ENCODE data around the gene OR2S2. TPM values are rescaled to one million over a fixed set of nuclear protein-coding genes. Genes with fewer than 3 reads are reported as not detected.

OR2S2 gene
- total and polyA plus RNA-seq, 7 donors, result not detected

- TF ChIP-seq, protein P1, sequence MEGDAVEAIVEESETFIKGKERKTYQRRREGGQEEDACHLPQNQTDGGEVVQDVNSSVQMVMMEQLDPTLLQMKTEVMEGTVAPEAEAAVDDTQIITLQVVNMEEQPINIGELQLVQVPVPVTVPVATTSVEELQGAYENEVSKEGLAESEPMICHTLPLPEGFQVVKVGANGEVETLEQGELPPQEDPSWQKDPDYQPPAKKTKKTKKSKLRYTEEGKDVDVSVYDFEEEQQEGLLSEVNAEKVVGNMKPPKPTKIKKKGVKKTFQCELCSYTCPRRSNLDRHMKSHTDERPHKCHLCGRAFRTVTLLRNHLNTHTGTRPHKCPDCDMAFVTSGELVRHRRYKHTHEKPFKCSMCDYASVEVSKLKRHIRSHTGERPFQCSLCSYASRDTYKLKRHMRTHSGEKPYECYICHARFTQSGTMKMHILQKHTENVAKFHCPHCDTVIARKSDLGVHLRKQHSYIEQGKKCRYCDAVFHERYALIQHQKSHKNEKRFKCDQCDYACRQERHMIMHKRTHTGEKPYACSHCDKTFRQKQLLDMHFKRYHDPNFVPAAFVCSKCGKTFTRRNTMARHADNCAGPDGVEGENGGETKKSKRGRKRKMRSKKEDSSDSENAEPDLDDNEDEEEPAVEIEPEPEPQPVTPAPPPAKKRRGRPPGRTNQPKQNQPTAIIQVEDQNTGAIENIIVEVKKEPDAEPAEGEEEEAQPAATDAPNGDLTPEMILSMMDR (IDR thresholded peaks at IDR 0.05), result peak; percentile 38 to 88 (median 78)
- no peak for TF ChIP-seq POLR2A (IDR thresholded peaks at IDR 0.05)
- no peak for TF ChIP-seq POLR2AphosphoS5 (IDR thresholded peaks at IDR 0.05)
- no peak for TF ChIP-seq EP300 (IDR thresholded peaks at IDR 0.05)
- H3K27ac ChIP-seq, result no peak overlapping the region
- no peaks in the 10 kb centered on the region for H3K9me3 ChIP-seq
- no peak for DNase-seq
- 6 to 13% methylated on average over 6 of the region's 6 CpGs for WGBS, 2 donors
- intact Hi-C loops (cut with DNase I), result loop anchor here (5.0 kb wide), 1 partner anchor 67 kb away; no protein-coding TSS in a partner anchor
- H3K4me1 ChIP-seq, result no peaks in the 10 kb centered on the region
- no peak overlapping the region for H3K4me3 ChIP-seq
- H3K27me3 ChIP-seq, result peaks cover 0 to 4% (median 0%) of the 10 kb centered on the region in 3 donors
- H3K36me3 ChIP-seq, result no peaks in the 10 kb centered on the region
These were observed 2.9 kb downstream of the OR2S2 start for GRCh38 chr9:35954942-35955546.

DNA sequence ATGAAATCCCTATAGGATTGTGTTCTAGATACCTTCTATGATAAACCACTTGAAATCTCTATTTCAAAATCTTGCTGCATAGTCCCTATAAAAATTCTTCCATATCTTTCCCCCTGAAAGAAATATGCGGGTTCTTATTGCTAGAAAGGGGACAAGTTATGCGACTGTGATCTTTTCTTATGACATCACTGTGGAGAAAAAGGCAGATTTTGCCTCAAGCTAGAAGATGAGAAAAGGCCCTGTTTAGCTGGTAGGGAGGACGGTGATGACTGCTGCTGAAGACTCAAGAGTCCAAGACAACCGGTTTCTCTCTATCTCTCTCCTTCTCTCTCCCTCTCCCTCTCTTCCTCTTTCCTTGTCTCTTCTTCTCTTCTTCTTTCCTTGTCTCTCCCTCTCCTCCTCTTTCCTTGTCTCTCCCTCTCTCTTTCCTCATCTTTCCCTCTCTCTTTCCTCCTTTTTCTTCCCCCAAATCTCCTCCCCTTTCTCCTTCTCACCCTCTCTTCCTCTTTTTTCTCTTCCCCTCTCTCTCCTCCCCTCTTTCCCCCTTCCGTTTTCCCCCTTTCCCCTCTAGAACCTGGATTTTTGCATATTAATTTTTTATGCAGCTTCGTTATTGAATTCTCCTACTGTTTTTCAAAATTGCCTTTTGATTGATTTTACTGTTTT lies 5.3 kb downstream of the OR2S2 start:
- 83 to 85% methylated on average over 6 of the region's 6 CpGs for WGBS, 2 donors
- H3K36me3 ChIP-seq, result no peaks in the 10 kb centered on the region
- H3K4me1 ChIP-seq, result no peaks in the 10 kb centered on the region
- H3K9me3 ChIP-seq, result no peaks in the 10 kb centered on the region
- peaks cover 0 to 4% (median 0%) of the 10 kb centered on the region in 3 donors for H3K27me3 ChIP-seq
- intact Hi-C loops (cut with DNase I), result no loop called here
- no peak overlapping the region for H3K27ac ChIP-seq
- H3K4me3 ChIP-seq, result no peak overlapping the region
- DNase-seq, result no peak
- TF ChIP-seq POLR2AphosphoS5 (IDR thresholded peaks at IDR 0.05) (no peak), POLR2A (IDR thresholded peaks at IDR 0.05) (no peak), EP300 (IDR thresholded peaks at IDR 0.05) (no peak)
- TF ChIP-seq, protein P1 (IDR thresholded peaks at IDR 0.05), result no peak

DNA sequence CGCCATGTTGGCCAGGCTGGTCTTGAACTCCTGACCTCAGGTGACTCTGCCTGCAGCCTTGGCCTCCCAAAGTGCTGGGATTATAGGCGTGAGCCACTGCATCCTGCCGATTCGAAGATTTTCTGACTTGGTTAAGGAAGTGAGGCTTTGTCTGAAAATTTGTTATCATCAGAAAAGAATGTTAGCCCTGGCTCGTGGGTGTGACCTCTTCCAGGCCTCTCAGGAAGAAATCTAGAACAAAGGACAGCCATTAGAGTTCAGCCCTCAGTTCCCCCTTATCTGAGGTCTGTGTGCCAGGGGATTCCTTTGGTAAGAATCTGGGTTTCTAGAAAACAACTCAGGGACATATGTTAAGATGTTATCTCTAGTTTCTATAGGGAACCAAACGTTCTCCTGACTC lies 6.2 kb downstream of the OR2S2 start:
- Histone ChIP-seq H3K9me3 (no peaks in the 10 kb centered on the region), H3K4me3 (no peak overlapping the region), H3K27ac (peak overlapping the region in 1 of 4 donors; percentile 33), H3K4me1 (no peaks in the 10 kb centered on the region), H3K36me3 (no peaks in the 10 kb centered on the region), H3K27me3 (peaks cover 0 to 4% (median 0%) of the 10 kb centered on the region in 3 donors)
- TF ChIP-seq EP300 (IDR thresholded peaks at IDR 0.05), result no peak
- no peak for TF ChIP-seq POLR2A (IDR thresholded peaks at IDR 0.05)
- TF ChIP-seq, protein P1 (IDR thresholded peaks at IDR 0.05), result no peak
- no peak for DNase-seq
- intact Hi-C loops (cut with DNase I), result no loop called here
- 51 to 62% methylated on average over 6 of the region's 6 CpGs for WGBS, 2 donors

- Histone ChIP-seq H3K27me3 (peaks cover 0 to 4% (median 0%) of the 10 kb centered on the region in 3 donors), H3K36me3 (no peaks in the 10 kb centered on the region), H3K27ac (no peak overlapping the region), H3K4me3 (no peak overlapping the region), H3K4me1 (peaks cover 0 to 5% (median 4%) of the 10 kb centered on the region in 4 donors), H3K9me3 (no peaks in the 10 kb centered on the region)
- DNase-seq, result no peak
- intact Hi-C loops (cut with DNase I), result loop anchor here (5.0 kb wide), 1 partner anchor 157 kb away; the partner anchor contains the start of gene NPR2
- 11 to 40% methylated on average over 2 of the region's 2 CpGs for WGBS, 2 donors
- TF ChIP-seq EP300 (IDR thresholded peaks at IDR 0.05), result no peak
- TF ChIP-seq POLR2AphosphoS5 (IDR thresholded peaks at IDR 0.05), result no peak
- TF ChIP-seq POLR2A (IDR thresholded peaks at IDR 0.05), result no peak
- TF ChIP-seq, protein P1 (IDR thresholded peaks at IDR 0.05), result no peak
These were observed 9.0 kb downstream of the OR2S2 start for GRCh38 chr9:35948901-35949318.
